Fibroblast of the aortic adventitia (primary cell): ENCODE results near the gene KHNYN. TPM values are rescaled to one million over a fixed set of nuclear protein-coding genes. Genes with fewer than 3 reads are reported as not detected.

Experiments
- DNase-seq: peaks from one replicate; pipeline ENCODE4 v3.0.0-alpha.2; 2010; ENCODE audit warnings: low read depth
- H3K4me3 ChIP-seq: 2 replicates; pipeline ENCODE4 v1.5.1; 2011; ENCODE audit warnings: low read depth, mild to moderate bottlenecking, control low read depth, low read length, moderate library complexity
- total RNA-seq: library from RNA; depleted of rRNA; stranded (reverse); fragments of >200 nt; gene quantifications from 2 replicates; pipeline ENCODE4 v1.2.3, GENCODE V29; 2012; ENCODE audit warnings: low replicate concordance
- TF ChIP-seq, protein P1 (sequence below): IDR thresholded peaks from 2 replicates; pipeline ENCODE4 v1.5.1; 2011; ENCODE audit warnings: mild to moderate bottlenecking, low read length, control low read depth, inconsistent platforms; ENCODE audit not compliant: insufficient read depth

KHNYN gene
- total RNA-seq, 1 donor = 39.8 TPM

DNA sequence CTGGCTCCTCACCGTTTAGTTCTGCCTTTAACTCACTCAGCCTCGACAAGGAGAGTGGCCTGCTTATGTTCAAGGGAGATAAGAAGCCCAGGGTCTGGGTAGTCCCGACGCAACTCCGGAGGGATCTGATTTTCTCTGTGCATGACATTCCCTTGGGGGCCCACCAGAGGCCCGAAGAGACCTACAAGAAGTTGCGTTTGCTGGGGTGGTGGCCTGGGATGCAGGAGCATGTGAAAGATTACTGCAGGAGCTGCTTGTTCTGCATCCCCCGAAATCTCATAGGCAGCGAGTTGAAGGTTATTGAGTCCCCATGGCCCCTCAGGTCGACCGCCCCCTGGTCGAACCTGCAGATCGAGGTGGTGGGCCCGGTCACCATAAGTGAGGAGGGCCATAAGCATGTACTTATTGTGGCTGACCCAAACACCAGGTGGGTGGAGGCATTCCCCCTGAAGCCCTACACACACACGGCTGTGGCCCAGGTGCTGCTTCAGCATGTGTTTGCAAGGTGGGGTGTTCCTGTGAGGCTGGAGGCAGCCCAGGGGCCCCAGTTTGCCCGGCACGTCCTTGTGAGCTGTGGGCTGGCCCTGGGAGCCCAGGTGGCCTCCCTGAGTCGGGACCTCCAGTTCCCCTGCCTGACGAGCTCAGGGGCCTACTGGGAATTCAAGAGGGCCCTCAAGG, 13.4 kb upstream of the KHNYN start:
- no peak overlapping the region for H3K4me3 ChIP-seq
- no peak for DNase-seq
- TF ChIP-seq, protein P1, sequence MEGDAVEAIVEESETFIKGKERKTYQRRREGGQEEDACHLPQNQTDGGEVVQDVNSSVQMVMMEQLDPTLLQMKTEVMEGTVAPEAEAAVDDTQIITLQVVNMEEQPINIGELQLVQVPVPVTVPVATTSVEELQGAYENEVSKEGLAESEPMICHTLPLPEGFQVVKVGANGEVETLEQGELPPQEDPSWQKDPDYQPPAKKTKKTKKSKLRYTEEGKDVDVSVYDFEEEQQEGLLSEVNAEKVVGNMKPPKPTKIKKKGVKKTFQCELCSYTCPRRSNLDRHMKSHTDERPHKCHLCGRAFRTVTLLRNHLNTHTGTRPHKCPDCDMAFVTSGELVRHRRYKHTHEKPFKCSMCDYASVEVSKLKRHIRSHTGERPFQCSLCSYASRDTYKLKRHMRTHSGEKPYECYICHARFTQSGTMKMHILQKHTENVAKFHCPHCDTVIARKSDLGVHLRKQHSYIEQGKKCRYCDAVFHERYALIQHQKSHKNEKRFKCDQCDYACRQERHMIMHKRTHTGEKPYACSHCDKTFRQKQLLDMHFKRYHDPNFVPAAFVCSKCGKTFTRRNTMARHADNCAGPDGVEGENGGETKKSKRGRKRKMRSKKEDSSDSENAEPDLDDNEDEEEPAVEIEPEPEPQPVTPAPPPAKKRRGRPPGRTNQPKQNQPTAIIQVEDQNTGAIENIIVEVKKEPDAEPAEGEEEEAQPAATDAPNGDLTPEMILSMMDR = no peak

DNA sequence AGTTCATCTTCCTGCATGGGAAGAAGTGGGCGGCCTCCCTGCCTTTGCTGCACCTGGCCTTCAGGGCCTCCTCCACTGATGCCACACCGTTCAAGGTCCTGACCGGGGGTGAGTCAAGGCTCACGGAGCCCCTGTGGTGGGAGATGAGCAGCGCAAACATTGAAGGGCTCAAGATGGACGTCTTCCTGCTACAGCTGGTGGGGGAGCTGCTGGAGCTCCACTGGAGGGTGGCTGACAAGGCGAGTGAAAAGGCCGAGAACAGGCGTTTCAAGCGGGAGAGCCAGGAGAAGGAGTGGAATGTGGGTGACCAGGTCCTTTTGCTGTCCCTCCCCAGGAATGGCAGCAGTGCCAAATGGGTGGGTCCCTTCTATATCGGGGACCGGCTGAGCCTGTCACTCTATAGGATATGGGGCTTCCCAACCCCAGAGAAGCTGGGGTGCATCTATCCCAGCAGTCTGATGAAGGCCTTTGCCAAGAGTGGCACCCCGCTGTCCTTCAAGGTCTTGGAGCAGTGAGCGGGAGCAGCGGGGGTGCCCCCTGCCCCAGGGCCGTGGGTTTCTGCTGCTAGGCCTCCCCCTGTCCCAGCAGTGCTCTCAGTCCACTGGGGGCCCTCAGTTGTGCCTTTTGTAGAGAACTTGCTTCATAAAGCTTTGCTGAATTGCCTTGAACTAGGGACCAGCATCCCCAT, 12.7 kb upstream of the KHNYN start:
- H3K4me3 ChIP-seq = no peak overlapping the region
- DNase-seq = no peak
- TF ChIP-seq, protein P1 = no peak

- TF ChIP-seq, protein P1 = no peak
- no peak overlapping the region for H3K4me3 ChIP-seq
- DNase-seq = no peak
These were observed 11.8 kb upstream of the KHNYN start for GRCh38 chr14:24417832-24418491.

GRCh38 chr14:24418492-24418873, 11.3 kb upstream of the KHNYN start:
- H3K4me3 ChIP-seq = no peak overlapping the region
- peak; percentile 64 for DNase-seq
- TF ChIP-seq, protein P1 = no peak

- no peak overlapping the region for H3K4me3 ChIP-seq
- TF ChIP-seq, protein P1 = no peak
- no peak for DNase-seq
These were observed 7.5 kb upstream of the KHNYN start for GRCh38 chr14:24422261-24422660.

DNA sequence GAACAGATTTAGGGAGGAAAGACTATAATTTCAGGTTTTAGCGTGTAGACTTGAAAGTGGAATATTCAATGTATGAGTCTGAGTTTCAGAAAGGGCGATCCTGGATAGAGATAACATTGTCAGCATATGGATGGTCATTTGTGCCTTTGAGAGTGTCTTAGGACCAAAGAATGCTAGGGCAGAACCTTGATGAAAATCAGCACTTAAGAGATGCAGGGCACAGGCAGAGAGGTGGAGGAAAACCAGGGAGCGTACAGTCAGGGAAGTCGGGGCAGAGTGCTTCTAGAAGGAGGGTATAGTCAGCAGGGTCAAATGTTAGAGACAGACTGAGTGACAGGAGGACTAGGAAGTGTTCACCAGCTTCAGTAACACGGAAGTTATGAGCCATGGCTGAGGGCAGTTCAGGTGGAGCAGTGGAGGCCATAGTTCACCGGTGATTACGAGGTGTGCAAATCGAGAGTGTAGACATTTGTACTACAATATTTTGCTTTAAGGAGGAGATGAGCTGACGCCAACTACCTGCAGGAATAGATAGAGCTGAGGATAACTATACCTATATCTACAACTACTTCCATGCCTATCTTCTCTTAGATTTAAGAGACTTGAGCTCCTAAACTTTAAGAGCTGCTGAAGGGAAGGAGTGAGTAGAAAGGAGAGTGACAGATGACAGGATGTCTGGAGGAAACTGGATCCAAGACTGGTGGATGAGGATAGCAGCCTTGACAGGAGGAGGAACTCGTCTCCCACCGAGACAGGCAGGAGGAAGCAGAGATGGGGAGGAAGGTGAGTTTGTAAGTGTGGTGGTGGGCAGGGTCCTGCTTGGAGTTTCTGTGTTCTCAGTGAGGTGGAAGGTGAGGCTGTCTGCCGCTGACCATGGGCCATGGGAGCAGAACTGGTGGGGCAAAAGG, 6.8 kb upstream of the KHNYN start:
- TF ChIP-seq, protein P1 = no peak
- no peak overlapping the region for H3K4me3 ChIP-seq

More for the DNA sequence above, 6.8 kb upstream of the KHNYN start:
- DNase-seq = no peak
